Adipocyte (in vitro differentiated cells): Measurements from ENCODE around the gene LFNG.
"Not testable (repeated sequence)": the region's sequence is repeated elsewhere in the genome, so short reads cannot be mapped to it uniquely, and the experiment has no call there.

Experiments
- DNase-seq: peaks from one replicate; pipeline ENCODE4 v3.0.0-alpha.2; 2015; ENCODE audit warnings: low read depth
- H3K27me3 ChIP-seq: replicated peaks from 2 replicates; pipeline ENCODE4 v1.7.0; 2013; ENCODE audit warnings: mild to moderate bottlenecking, low read length, moderate library complexity; ENCODE audit not compliant: control insufficient read depth, insufficient read depth
- H3K36me3 ChIP-seq: 2 replicates; pipeline ENCODE4 v1.7.0; 2013; ENCODE audit warnings: low read length, mild to moderate bottlenecking, moderate library complexity; ENCODE audit not compliant: control insufficient read depth, insufficient read depth, severe bottlenecking
- H3K4me1 ChIP-seq: 2 replicates; pipeline ENCODE4 v1.7.0; 2013; ENCODE audit warnings: mild to moderate bottlenecking, low read length, moderate library complexity; ENCODE audit not compliant: control insufficient read depth, insufficient read depth
- H3K4me3 ChIP-seq: 2 replicates; pipeline ENCODE4 v1.7.0; 2013; ENCODE audit warnings: mild to moderate bottlenecking, low read length, moderate library complexity
- H3K9ac ChIP-seq: 2 replicates; pipeline ENCODE4 v1.7.0; 2013; ENCODE audit warnings: mild to moderate bottlenecking, low read length, moderate library complexity
- H3K9me3 ChIP-seq: 2 replicates; pipeline ENCODE4 v1.7.0; 2013; ENCODE audit warnings: mild to moderate bottlenecking, low read length, moderate library complexity; ENCODE audit not compliant: control insufficient read depth

The LFNG gene

DNA sequence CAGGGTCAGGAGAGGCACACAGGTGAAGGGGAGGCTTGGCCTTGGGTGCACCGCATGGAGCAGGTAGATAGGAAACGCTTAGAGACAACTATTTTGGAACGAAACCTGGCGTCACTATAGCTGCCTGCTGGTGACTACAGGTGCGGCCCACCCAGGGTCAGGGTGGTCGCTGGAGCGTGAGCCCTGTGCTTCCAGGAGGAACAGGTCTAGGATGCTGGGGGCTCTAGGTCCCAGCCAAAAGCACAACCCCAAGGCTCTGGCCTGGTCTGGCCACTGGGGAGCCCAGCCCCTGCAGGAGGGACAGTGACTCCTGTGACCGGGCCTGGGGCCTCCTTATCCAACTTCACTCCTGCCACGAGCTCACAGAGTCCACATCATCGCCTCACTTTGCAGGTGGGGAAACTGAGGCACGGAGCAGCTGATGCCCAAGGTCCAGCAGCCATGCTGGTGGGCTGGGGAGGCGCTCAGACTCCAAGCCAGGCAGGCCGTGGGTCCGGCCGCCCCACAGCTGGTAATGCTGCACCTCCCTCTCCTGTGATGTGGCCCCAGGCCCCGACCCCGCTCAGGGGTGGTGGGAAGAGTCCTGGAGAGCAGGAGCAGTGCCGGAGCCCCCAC, 9.0 kb downstream of the LFNG start:
- peaks cover 50% of the 10 kb centered on the region for H3K4me1 ChIP-seq
- no peaks in the 10 kb centered on the region for H3K9me3 ChIP-seq
- peaks cover 4% of the 10 kb centered on the region for H3K36me3 ChIP-seq
- peak overlapping the region; percentile 56 for H3K9ac ChIP-seq
- no peak for DNase-seq
- no peak overlapping the region for H3K4me3 ChIP-seq
- no peaks in the 10 kb centered on the region for H3K27me3 ChIP-seq

- H3K9me3 ChIP-seq: no peaks in the 10 kb centered on the region
- no peaks in the 10 kb centered on the region for H3K27me3 ChIP-seq
- peaks cover 4% of the 10 kb centered on the region for H3K36me3 ChIP-seq
- H3K4me3 ChIP-seq: no peak overlapping the region
- peak overlapping the region; percentile 56 for H3K9ac ChIP-seq
- DNase-seq: peak; percentile 77
- H3K4me1 ChIP-seq: peaks cover 41% of the 10 kb centered on the region
These were observed 9.8 kb downstream of the LFNG start for GRCh38 chr7:2529161-2530070.

DNA sequence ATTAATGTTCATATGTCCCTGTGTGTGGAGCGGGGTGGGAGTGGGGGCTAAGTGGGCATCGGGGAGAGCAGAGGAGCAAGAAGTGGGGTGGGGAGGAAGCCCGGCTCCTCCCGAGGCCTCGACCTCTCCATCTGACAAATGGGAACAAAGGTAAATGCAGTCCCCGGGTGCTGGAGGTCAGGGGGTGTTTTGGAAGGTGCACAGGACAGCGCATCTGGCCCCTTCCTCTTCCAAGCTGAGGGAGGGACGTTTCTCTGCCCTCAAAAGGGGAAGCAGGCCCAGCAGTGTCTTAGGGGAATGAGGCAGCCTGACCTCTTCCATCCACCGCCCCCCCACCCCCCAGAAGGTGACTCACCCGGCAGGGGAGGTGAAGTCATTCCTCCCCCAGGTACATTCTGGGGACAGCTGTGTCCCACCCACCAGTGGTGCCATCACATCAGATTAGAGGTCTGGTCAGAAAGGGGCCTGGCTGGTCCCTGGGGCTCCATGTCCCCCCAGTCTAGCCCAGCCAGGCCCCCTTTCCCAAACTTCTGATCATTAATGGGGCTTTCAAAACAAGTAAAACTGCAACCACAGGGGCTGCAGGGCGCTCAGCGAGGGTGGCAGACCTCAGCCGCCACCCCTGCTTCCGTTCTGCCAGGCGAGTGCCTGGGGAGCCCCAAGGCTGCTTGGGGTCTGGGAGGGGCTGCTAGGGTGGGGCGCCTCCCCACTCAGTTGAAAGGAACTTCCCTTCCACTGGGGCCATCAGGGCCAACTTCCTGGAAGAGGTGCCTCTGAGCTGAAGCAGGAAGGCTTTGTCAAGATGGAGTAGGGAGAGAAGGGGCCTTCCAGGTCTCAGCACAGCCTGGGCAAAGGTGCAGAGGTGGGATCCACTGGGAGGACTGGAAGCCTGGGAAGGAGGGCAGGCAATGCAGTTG, 10.8 kb downstream of the LFNG start:
- no peak for DNase-seq

DNA sequence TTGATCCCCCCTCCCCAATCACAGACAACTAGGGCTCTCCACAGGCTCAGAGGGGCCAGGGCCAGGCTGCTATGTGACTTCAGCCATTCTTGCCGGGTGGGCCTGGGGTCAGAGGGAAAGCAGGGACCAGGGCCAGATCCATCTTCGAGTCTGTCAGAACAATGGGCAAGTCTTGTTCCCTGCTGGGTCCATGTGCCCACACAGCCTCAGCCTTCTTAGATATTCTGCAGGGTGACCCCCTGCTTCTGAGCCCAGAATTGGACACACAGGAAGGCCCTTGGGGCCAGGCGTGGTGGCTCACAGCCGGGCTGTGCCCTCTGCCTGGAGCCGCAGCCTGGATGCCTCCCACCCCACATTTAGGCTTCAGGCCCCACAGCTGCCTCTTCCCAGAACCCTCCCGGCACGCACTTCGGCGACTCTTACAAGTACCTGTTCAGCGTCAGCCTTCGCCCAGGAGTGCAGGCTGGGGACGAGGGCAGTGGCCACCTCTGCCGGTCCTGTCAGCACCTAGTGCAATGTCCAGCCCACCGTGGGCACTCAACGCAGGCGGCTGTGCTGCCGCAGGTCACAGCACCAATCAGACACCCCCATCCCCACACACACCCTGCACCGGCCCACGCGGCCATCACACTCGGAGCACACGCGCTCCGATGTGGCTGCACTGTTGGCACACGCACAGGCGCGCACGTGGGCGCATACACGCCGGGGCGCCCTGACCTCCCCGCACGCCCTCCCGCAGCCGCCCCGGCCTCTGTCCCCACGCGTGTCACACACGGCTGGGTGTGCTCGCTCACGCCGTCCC, 11.6 kb downstream of the LFNG start:
- not testable (repeated sequence) for H3K4me3 ChIP-seq, H3K27me3 ChIP-seq, H3K9me3 ChIP-seq, DNase-seq, H3K36me3 ChIP-seq
- H3K4me1 ChIP-seq: peaks cover 40% of the 10 kb centered on the region
- peak overlapping the region; percentile 46 for H3K9ac ChIP-seq

More for the DNA sequence above, 10.8 kb downstream of the LFNG start:
- H3K27me3 ChIP-seq: no peaks in the 10 kb centered on the region
- peaks cover 40% of the 10 kb centered on the region for H3K4me1 ChIP-seq
- peaks cover 4% of the 10 kb centered on the region for H3K36me3 ChIP-seq
- H3K9ac ChIP-seq: peak overlapping the region; percentile 51
- no peak overlapping the region for H3K4me3 ChIP-seq
- H3K9me3 ChIP-seq: no peaks in the 10 kb centered on the region

DNA sequence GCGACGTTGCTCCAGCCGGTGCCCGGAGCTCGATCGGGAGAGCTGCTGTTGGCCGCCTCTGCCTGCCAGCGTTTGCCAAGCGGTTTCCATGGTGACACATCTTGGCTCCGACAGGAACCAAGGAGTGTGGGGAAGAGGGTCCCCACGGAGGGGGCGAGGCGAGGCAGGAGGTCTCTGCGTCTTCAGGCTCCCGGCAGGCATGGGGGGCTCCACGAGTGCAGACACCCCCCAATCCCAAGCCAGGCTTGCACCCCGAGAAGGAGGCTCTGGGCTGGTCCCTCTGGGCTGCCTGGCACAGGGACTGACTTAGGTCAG, 12.2 kb downstream of the LFNG start:
- not testable (repeated sequence) for H3K36me3 ChIP-seq, H3K9ac ChIP-seq, H3K27me3 ChIP-seq, H3K9me3 ChIP-seq, H3K4me3 ChIP-seq, DNase-seq
- peaks cover 40% of the 10 kb centered on the region for H3K4me1 ChIP-seq

- DNase-seq, H3K27me3 ChIP-seq, H3K36me3 ChIP-seq, H3K9ac ChIP-seq, H3K9me3 ChIP-seq, H3K4me3 ChIP-seq: not testable (repeated sequence)
- H3K4me1 ChIP-seq: peaks cover 39% of the 10 kb centered on the region
These were observed 12.7 kb downstream of the LFNG start for GRCh38 chr7:2532199-2532772.

- H3K27me3 ChIP-seq, H3K36me3 ChIP-seq: not testable (repeated sequence)
These were observed 13.2 kb downstream of the LFNG start for GRCh38 chr7:2532816-2533215.

DNA sequence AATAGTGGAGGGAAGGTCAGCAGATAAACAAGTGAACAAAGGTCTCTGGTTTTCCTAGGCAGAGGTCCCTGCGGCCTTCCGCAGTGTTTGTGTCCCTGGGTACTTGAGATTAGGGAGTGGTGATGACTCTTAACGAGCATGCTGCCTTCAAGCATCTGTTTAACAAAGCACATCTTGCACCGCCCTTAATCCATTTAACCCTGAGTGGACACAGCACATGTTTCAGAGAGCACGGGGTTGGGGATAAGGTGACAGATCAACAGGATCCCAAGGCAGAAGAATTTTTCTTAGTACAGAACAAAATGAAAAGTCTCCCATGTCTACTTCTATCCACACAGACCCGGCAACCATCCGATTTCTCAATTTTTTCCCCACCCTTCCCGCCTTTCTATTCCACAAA, 14.0 kb downstream of the LFNG start:
- not testable (repeated sequence) for H3K4me3 ChIP-seq, H3K27me3 ChIP-seq, DNase-seq, H3K9me3 ChIP-seq, H3K9ac ChIP-seq, H3K36me3 ChIP-seq
- peaks cover 27% of the 10 kb centered on the region for H3K4me1 ChIP-seq

More at GRCh38 chr7:2532816-2533215, 13.2 kb downstream of the LFNG start:
- DNase-seq, H3K4me3 ChIP-seq, H3K9ac ChIP-seq, H3K9me3 ChIP-seq: not testable (repeated sequence)
- peaks cover 34% of the 10 kb centered on the region for H3K4me1 ChIP-seq

DNA sequence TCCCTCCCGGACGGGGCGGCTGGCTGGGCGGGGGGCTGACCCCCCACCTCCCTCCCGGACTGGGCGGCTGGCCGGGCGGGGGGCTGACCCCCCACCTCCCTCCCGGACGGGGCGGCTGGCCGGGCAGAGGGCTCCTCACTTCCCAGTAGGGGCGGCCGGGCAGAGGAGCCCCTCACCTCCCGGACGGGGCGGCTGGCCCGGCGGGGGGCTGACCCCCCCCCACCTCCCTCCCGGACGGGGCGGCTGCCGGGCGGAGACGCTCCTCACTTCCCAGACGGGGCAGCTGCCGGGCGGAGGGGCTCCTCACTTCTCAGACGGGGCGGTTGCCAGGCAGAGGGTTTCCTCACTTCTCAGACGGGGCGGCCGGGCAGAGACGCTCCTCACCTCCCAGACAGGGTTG, 14.6 kb downstream of the LFNG start:
- not testable (repeated sequence) for H3K27me3 ChIP-seq, H3K9me3 ChIP-seq, DNase-seq, H3K4me3 ChIP-seq, H3K9ac ChIP-seq
- Histone ChIP-seq H3K4me1 (peaks cover 20% of the 10 kb centered on the region), H3K36me3 (peaks cover 13% of the 10 kb centered on the region)

GRCh38 chr7:2535872-2536627, 16.5 kb downstream of the LFNG start:
- not testable (repeated sequence) for DNase-seq, H3K9me3 ChIP-seq, H3K4me3 ChIP-seq

More at GRCh38 chr7:2535872-2536627, 16.5 kb downstream of the LFNG start:
- not testable (repeated sequence) for H3K9ac ChIP-seq, H3K4me1 ChIP-seq, H3K27me3 ChIP-seq
- H3K36me3 ChIP-seq: peaks cover 24% of the 10 kb centered on the region
